OCI-LY7 (cell line): Measurements from ENCODE around the gene TP63. TPM values are rescaled to one million over a fixed set of nuclear protein-coding genes. Genes with fewer than 3 reads are reported as not detected.

Experiments used
- BruUV-seq: library from RNA; stranded (reverse); fragments of 400-500 nt; replicated peaks from 2 replicates; lab custom pipeline; 2021; lab: Mats Ljungman, UMichigan
- CTCF ChIA-PET: fragments of 300-600 bp; sonication (Branson Sonifier 250); formaldehyde crosslinking; loops from one replicate; lab custom pipeline; 2022; ENCODE audit warnings: antibody characterized with exemption; ENCODE audit not compliant: unreplicated experiment; lab: Charles Lee
- POLR2A ChIA-PET: fragments of 300-600 bp; sonication (Branson Sonifier 250); formaldehyde crosslinking; loops from one replicate; lab custom pipeline; 2022; ENCODE audit warnings: antibody characterized with exemption; lab: Charles Lee
- DNase-seq: peaks from one replicate; pipeline ENCODE4 v3.0.0-alpha.2; 2015; ENCODE audit warnings: low spot score
- H2AFZ ChIP-seq: fragments of 200-600 bp; sonication (generic), shearing (Covaris generic); 2 replicates; pipeline ENCODE4 v1.6.1; 2014; ENCODE audit warnings: mild to moderate bottlenecking, antibody characterized with exemption, low read length, moderate library complexity
- H3K27ac ChIP-seq: fragments of 200-600 bp; sonication (generic); 2 replicates; pipeline ENCODE4 v1.5.1; 2014; ENCODE audit warnings: mixed run types, low read depth, mild to moderate bottlenecking, moderate library complexity, low read length, inconsistent platforms; ENCODE audit not compliant: poor library complexity, severe bottlenecking
- H3K36me3 ChIP-seq: fragments of 200-600 bp; sonication (generic); 2 replicates; pipeline ENCODE4 v1.6.1; 2014; ENCODE audit warnings: mild to moderate bottlenecking, antibody characterized with exemption, low read length, moderate library complexity, mixed read lengths; ENCODE audit not compliant: insufficient read depth
- H3K4me1 ChIP-seq: fragments of 200-600 bp; sonication (generic); 2 replicates; pipeline ENCODE4 v1.5.1; 2014; ENCODE audit warnings: mild to moderate bottlenecking, low read length; ENCODE audit not compliant: insufficient read depth, poor library complexity, severe bottlenecking
- H3K4me2 ChIP-seq: fragments of 200-600 bp; sonication (generic); 2 replicates; pipeline ENCODE4 v1.6.1; 2014; ENCODE audit warnings: mild to moderate bottlenecking, low read length
- H3K4me3 ChIP-seq: fragments of 200-600 bp; sonication (generic); 2 replicates; pipeline ENCODE4 v1.5.1; 2014; ENCODE audit warnings: mild to moderate bottlenecking, low read depth, low read length; ENCODE audit not compliant: poor library complexity, severe bottlenecking
- H3K79me2 ChIP-seq: fragments of 200-600 bp; sonication (generic); 2 replicates; pipeline ENCODE4 v1.6.1; 2016; ENCODE audit warnings: low read depth, mild to moderate bottlenecking, low read length, moderate library complexity, mixed read lengths; ENCODE audit not compliant: insufficient read depth
- H3K9me2 ChIP-seq: fragments of 200-600 bp; sonication (generic); 2 replicates; pipeline ENCODE4 v1.6.1; 2016; ENCODE audit warnings: mild to moderate bottlenecking, low read length, mixed read lengths; ENCODE audit not compliant: insufficient read depth
- H3K9me3 ChIP-seq: fragments of 200-600 bp; sonication (generic); 2 replicates; pipeline ENCODE4 v1.6.1; 2014; ENCODE audit warnings: mild to moderate bottlenecking, mixed run types, low read length, mixed read lengths
- H4K20me1 ChIP-seq: fragments of 200-600 bp; sonication (generic); 2 replicates; pipeline ENCODE4 v1.6.1; 2014; ENCODE audit warnings: mild to moderate bottlenecking, antibody characterized with exemption, low read length, moderate library complexity, mixed read lengths; ENCODE audit not compliant: insufficient read depth
- EZH2phosphoT487 ChIP-seq: fragments of 200-600 bp; sonication (generic); IDR thresholded peaks from 2 replicates; pipeline ENCODE4 v1.6.1; 2018; ENCODE audit warnings: low read depth, borderline replicate concordance, mild to moderate bottlenecking, mixed run types, antibody characterized with exemption, low read length, moderate library complexity, mixed read lengths
- intact Hi-C: fragments of 100-400 bp; cut with micrococcal nuclease; formaldehyde crosslinking; loops from one replicate; pipeline ENCODE4 v1.10.0; 2022; ENCODE audit not compliant: unreplicated experiment
- total RNA-seq, 2 experiments: library from RNA; depleted of rRNA in 1 of 2; stranded (reverse); fragments of >200 nt in 1 of 2; shearing (Covaris generic) in 1 of 2; gene quantifications; 2 replicates each; pipeline ENCODE4 v1.2.3, GENCODE V29; 2014 to 2022
- TF ChIP-seq, protein P1 (sequence below): fragments of 200-600 bp; sonication (generic); conservative IDR thresholded peaks from 2 replicates; pipeline ENCODE4 v1.5.1; 2014; ENCODE audit warnings: mild to moderate bottlenecking, antibody characterized with exemption, low read length, moderate library complexity, mixed read lengths

TP63 gene
- total RNA-seq, 2 experiments from 2014 or later = 0.16 to 1.1 TPM

DNA sequence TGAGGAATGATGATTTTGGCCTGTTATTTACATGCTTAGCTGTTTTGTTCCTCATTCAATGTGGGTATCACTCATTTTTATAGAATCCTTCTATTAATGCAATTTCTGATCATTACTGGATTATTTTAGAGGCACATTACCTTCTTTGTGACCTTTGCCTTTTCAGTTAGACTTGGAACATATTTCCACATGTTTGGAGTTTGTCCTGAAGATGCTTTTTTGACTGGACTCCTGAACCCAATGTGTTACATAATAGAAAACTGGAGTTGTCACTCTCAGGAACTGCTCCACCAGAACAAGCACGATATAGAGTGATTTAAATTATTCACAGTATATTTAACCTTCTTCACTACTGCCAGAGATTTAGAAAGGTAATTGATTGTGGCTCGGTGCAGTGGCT is 59.5 kb downstream of the TP63 start:
- Histone ChIP-seq H3K36me3 (no peaks in the 10 kb centered on the region), H3K27ac (no peak overlapping the region), H3K9me2 (no peaks in the 10 kb centered on the region), H2AFZ (no peak overlapping the region), H3K4me1 (no peaks in the 10 kb centered on the region), H3K4me2 (no peak overlapping the region), H3K79me2 (no peaks in the 10 kb centered on the region), H3K4me3 (no peak overlapping the region), H4K20me1 (no peaks in the 10 kb centered on the region), H3K9me3 (no peaks in the 10 kb centered on the region)
- POLR2A ChIA-PET = interaction anchor here (0.6 kb wide), 1 partner anchor 51 kb away, joined by 3 read pairs; no protein-coding TSS in a partner anchor
- CTCF ChIA-PET = no interaction called here
- intact Hi-C loops = no loop called here
- no peak for TF ChIP-seq EZH2phosphoT487
- TF ChIP-seq, protein P1, sequence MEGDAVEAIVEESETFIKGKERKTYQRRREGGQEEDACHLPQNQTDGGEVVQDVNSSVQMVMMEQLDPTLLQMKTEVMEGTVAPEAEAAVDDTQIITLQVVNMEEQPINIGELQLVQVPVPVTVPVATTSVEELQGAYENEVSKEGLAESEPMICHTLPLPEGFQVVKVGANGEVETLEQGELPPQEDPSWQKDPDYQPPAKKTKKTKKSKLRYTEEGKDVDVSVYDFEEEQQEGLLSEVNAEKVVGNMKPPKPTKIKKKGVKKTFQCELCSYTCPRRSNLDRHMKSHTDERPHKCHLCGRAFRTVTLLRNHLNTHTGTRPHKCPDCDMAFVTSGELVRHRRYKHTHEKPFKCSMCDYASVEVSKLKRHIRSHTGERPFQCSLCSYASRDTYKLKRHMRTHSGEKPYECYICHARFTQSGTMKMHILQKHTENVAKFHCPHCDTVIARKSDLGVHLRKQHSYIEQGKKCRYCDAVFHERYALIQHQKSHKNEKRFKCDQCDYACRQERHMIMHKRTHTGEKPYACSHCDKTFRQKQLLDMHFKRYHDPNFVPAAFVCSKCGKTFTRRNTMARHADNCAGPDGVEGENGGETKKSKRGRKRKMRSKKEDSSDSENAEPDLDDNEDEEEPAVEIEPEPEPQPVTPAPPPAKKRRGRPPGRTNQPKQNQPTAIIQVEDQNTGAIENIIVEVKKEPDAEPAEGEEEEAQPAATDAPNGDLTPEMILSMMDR = no peak
- BruUV-seq = no TSS peak
- DNase-seq = no peak

DNA sequence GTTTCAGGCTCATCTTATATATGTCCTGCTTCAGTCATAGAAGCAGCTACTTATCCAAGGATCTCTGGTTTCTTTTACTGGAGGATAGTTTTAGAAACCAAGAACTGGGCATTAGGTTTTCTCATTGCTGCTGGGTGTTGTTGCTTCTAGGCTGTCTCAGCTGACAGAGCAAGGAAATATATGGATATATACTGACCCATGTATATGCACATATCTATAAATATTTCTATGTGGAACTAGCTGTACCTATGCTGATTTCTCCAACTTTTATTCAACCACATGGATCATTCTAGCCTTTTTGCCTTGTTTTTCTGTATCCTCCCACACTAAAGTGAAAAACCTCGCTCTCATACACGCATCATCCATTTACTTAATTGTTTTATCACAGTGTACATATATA is 64.2 kb downstream of the TP63 start:
- DNase-seq = no peak
- no peak overlapping the region for H3K27ac ChIP-seq
- no peak overlapping the region for H3K4me3 ChIP-seq
- no peaks in the 10 kb centered on the region for H3K4me1 ChIP-seq
- no peaks in the 10 kb centered on the region for H3K79me2 ChIP-seq
- no TSS peak for BruUV-seq
- no peak overlapping the region for H3K4me2 ChIP-seq
- no peaks in the 10 kb centered on the region for H3K9me2 ChIP-seq
- H3K36me3 ChIP-seq = no peaks in the 10 kb centered on the region
- ChIA-PET POLR2A (no interaction called here), CTCF (no interaction called here)
- TF ChIP-seq, protein P1 = no peak
- TF ChIP-seq EZH2phosphoT487 = no peak
- no peaks in the 10 kb centered on the region for H4K20me1 ChIP-seq
- no peak overlapping the region for H2AFZ ChIP-seq
- no peaks in the 10 kb centered on the region for H3K9me3 ChIP-seq
- intact Hi-C loops = no loop called here

DNA sequence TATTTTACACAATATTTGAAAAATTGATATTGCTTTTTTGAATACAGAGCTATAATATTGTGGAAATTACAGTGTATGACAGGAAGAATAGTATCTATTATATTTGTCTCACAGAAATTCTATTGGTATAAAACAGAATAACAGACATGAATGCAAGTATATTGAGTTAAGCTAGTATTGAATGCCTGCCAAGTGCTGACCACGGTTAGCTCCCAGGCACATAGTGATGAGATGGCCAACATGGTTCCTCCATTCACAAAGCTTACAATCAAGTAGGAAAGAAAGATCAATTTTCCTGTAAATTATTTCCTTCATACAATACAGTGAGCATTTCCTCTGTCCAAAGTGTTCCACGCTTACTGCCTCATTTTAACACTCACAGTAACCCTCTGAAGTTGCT is 67.6 kb downstream of the TP63 start:
- H3K79me2 ChIP-seq = no peaks in the 10 kb centered on the region
- H3K9me3 ChIP-seq = no peaks in the 10 kb centered on the region
- TF ChIP-seq EZH2phosphoT487 = no peak
- TF ChIP-seq, protein P1 = no peak
- no peaks in the 10 kb centered on the region for H3K9me2 ChIP-seq
- no peaks in the 10 kb centered on the region for H4K20me1 ChIP-seq
- H3K4me1 ChIP-seq = no peaks in the 10 kb centered on the region
- H3K4me3 ChIP-seq = no peak overlapping the region
- CTCF ChIA-PET = no interaction called here
- no peak for DNase-seq
- H2AFZ ChIP-seq = no peak overlapping the region
- POLR2A ChIA-PET = interaction anchor here (0.9 kb wide), 1 partner anchor 13 kb away, joined by 3 read pairs; no protein-coding TSS in a partner anchor
- no peak overlapping the region for H3K4me2 ChIP-seq
- H3K27ac ChIP-seq = no peak overlapping the region
- intact Hi-C loops = no loop called here
- H3K36me3 ChIP-seq = no peaks in the 10 kb centered on the region
- no TSS peak for BruUV-seq
